Natural killer cell (primary cell): Measurements from ENCODE around the gene MYO9A. TPM values are rescaled to one million over a fixed set of nuclear protein-coding genes. Genes with fewer than 3 reads are reported as not detected.

Experiments used
- ATAC-seq, 3 donors: fragments of 150-1000 bp in 2 of 3; fragments of 200-7000 bp in 1 of 3; cut with Tn5 transposase; 1 replicate in 1 of 3; 2 replicates in 2 of 3; pipeline ENCODE4 v1.10.0; 2021; ENCODE audit warnings: mild to moderate bottlenecking in 2 of 3, moderate library complexity in 2 of 3
- DNase-seq, 2 donors: peaks; one replicate each; pipeline versions ENCODE4 v3.0.0 to v3.0.0-alpha.2; 2013 to 2021; ENCODE audit warnings: mixed read lengths in 1 of 2
- H3K27ac ChIP-seq: one replicate; pipeline ENCODE4 v1.5.1; 2013; ENCODE audit warnings: mild to moderate bottlenecking, low read length
- H3K27me3 ChIP-seq: one replicate; pipeline ENCODE4 v1.6.1; 2013; ENCODE audit warnings: low read length; ENCODE audit not compliant: control insufficient read depth, insufficient read depth
- H3K36me3 ChIP-seq: one replicate; pipeline ENCODE4 v1.6.1; 2013; ENCODE audit warnings: low read length; ENCODE audit not compliant: control insufficient read depth, insufficient read depth
- H3K4me1 ChIP-seq: one replicate; pipeline ENCODE4 v1.6.1; 2013; ENCODE audit warnings: low read length; ENCODE audit not compliant: control insufficient read depth, insufficient read depth
- H3K4me3 ChIP-seq: one replicate; pipeline ENCODE4 v1.5.1; 2013; ENCODE audit warnings: low read length
- H3K9me3 ChIP-seq: one replicate; pipeline ENCODE4 v1.6.1; 2013; ENCODE audit warnings: low read length; ENCODE audit not compliant: control insufficient read depth, insufficient read depth
- H3K27ac Mint-ChIP-seq, 2 donors: one replicate each; pipeline ENCODE4 v1.8.0; 2022; ENCODE audit warnings: mild to moderate bottlenecking in 2 of 2, mixed read lengths in 2 of 2, moderate library complexity in 1 of 2
- H3K27me3 Mint-ChIP-seq, 2 donors: one replicate each; pipeline ENCODE4 v1.8.0; 2022; ENCODE audit warnings: low read depth in 2 of 2, mixed read lengths in 2 of 2
- H3K36me3 Mint-ChIP-seq: one replicate; pipeline ENCODE4 v1.8.0; 2022; ENCODE audit warnings: mixed read lengths
- H3K4me1 Mint-ChIP-seq, 2 donors: one replicate each; pipeline ENCODE4 v1.8.0; 2022; ENCODE audit warnings: mixed read lengths in 2 of 2
- H3K4me3 Mint-ChIP-seq: one replicate; pipeline ENCODE4 v1.8.0; 2022; ENCODE audit warnings: mild to moderate bottlenecking, moderate library complexity, mixed read lengths
- H3K9me3 Mint-ChIP-seq, 2 donors: one replicate each; pipeline ENCODE4 v1.8.0; 2022; ENCODE audit warnings: mixed read lengths in 2 of 2
- WGBS: methylation state at CpG from one replicate; pipeline ENCODE4 v1.1.7; 2013; ENCODE audit warnings: missing lambda C conversion rate; ENCODE audit not compliant: insufficient coverage; 5-methylcytosine and 5-hydroxymethylcytosine counted together
- intact Hi-C: fragments of 100-400 bp; cut with micrococcal nuclease; formaldehyde crosslinking; loops from one replicate; pipeline ENCODE4 v1.14.2; 2022
- total RNA-seq, 4 donors: library from RNA; stranded (reverse); fragments of 120-200 nt in 1 of 4; gene quantifications; one replicate each; pipeline versions ENCODE4 v1.2.3 to v1.2.4, GENCODE V29; 2013 to 2022
- TF ChIP-seq, protein P1 (sequence below): fragments of 200-600 bp; IDR thresholded peaks from one replicate; pipeline ENCODE4 v1.8.0; 2022; ENCODE audit warnings: antibody characterized with exemption

MYO9A gene
- total RNA-seq, 3 donors from 2014 or later (not counting 1 experiment from before 2014, with no cell fraction given) = 36.3 to 40.4 (median 37.3) TPM

DNA sequence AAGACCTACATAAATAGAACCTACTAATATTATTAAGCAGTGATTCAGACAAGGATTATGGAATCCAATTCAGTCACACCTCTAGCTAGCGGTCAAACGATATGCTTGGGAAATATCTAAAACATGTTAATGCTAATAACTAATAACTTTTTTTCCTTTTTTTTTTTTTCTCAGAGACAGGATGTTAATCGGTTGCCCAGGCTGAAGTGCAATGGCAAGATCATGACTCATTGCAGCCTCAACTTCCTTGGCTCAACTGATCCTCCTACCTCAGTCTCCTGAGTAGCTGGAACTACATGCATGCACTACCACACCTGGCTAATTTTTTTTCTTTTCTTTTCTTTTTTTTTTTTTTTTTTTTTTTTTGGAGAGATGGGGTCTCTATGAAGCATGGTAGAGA, 183.5 kb downstream of the MYO9A start:
- ATAC-seq (no peak), DNase-seq (no peak)
- no peak overlapping the region for H3K27ac Mint-ChIP-seq
- Histone ChIP-seq H3K27me3 (no peaks in the 10 kb centered on the region), H3K4me3 (no peak overlapping the region), H3K36me3 (peaks cover 36% of the 10 kb centered on the region), H3K9me3 (peaks cover 10% of the 10 kb centered on the region), H3K4me1 (no peaks in the 10 kb centered on the region), H3K27ac (no peak overlapping the region)
- peaks cover 46% of the 10 kb centered on the region for H3K36me3 Mint-ChIP-seq
- H3K27me3 Mint-ChIP-seq = no peaks in the 10 kb centered on the region
- H3K4me1 Mint-ChIP-seq = no peaks in the 10 kb centered on the region
- no peak overlapping the region for H3K4me3 Mint-ChIP-seq
- intact Hi-C loops = no loop called here
- WGBS = 0% methylated on average over 1 of the region's 3 CpGs
- TF ChIP-seq, protein P1, sequence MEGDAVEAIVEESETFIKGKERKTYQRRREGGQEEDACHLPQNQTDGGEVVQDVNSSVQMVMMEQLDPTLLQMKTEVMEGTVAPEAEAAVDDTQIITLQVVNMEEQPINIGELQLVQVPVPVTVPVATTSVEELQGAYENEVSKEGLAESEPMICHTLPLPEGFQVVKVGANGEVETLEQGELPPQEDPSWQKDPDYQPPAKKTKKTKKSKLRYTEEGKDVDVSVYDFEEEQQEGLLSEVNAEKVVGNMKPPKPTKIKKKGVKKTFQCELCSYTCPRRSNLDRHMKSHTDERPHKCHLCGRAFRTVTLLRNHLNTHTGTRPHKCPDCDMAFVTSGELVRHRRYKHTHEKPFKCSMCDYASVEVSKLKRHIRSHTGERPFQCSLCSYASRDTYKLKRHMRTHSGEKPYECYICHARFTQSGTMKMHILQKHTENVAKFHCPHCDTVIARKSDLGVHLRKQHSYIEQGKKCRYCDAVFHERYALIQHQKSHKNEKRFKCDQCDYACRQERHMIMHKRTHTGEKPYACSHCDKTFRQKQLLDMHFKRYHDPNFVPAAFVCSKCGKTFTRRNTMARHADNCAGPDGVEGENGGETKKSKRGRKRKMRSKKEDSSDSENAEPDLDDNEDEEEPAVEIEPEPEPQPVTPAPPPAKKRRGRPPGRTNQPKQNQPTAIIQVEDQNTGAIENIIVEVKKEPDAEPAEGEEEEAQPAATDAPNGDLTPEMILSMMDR = no peak
- peaks cover 4 to 14% of the 10 kb centered on the region in 2 donors for H3K9me3 Mint-ChIP-seq

GRCh38 chr15:71932689-71933088, 185.3 kb downstream of the MYO9A start:
- DNase-seq (no peak), ATAC-seq (no peak)
- H3K4me3 Mint-ChIP-seq = no peak overlapping the region
- Histone ChIP-seq H3K27ac (no peak overlapping the region), H3K9me3 (peaks cover 10% of the 10 kb centered on the region), H3K4me1 (no peaks in the 10 kb centered on the region), H3K27me3 (no peaks in the 10 kb centered on the region), H3K36me3 (peaks cover 36% of the 10 kb centered on the region), H3K4me3 (no peak overlapping the region)
- H3K4me1 Mint-ChIP-seq = no peaks in the 10 kb centered on the region
- peaks cover 4 to 14% of the 10 kb centered on the region in 2 donors for H3K9me3 Mint-ChIP-seq
- intact Hi-C loops = no loop called here
- H3K27ac Mint-ChIP-seq = no peak overlapping the region
- TF ChIP-seq, protein P1 = no peak
- no CpG with 5 or more reads among the region's 2 CpGs for WGBS
- peaks cover 46% of the 10 kb centered on the region for H3K36me3 Mint-ChIP-seq
- no peaks in the 10 kb centered on the region for H3K27me3 Mint-ChIP-seq

DNA sequence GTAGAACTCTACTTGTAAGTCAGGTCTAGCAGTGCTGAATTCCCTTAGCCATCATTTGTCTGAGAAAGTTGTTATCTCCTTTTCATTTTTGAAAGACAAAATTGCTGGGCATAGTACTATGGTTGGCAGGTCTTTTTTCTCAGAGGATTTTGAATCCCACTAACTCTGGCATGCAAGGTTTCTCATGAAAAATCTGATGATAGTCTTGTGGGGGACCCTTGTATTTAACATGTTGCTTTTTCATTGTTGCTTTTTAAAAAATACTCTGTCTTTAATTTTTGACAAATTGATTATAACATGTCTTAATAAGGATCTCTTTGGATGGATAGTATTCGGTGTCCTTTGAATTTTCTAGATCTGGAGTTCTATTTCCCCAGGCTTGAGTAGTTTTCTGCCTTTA, 186.7 kb downstream of the MYO9A start:
- H3K27ac ChIP-seq = no peak overlapping the region
- Mint-ChIP-seq H3K4me3 (no peak overlapping the region), H3K4me1 (no peaks in the 10 kb centered on the region), H3K36me3 (peaks cover 39% of the 10 kb centered on the region), H3K9me3 (peaks cover 4 to 14% of the 10 kb centered on the region in 2 donors), H3K27me3 (no peaks in the 10 kb centered on the region), H3K27ac (no peak overlapping the region)
- DNase-seq (no peak), ATAC-seq (no peak)
- no peaks in the 10 kb centered on the region for H3K27me3 ChIP-seq
- H3K36me3 ChIP-seq = peaks cover 36% of the 10 kb centered on the region
- H3K9me3 ChIP-seq = peaks cover 10% of the 10 kb centered on the region
- TF ChIP-seq, protein P1 = no peak
- H3K4me3 ChIP-seq = no peak overlapping the region
- H3K4me1 ChIP-seq = no peaks in the 10 kb centered on the region
- WGBS = no CpG with 5 or more reads among the region's 1 CpG
- intact Hi-C loops = no loop called here

DNA sequence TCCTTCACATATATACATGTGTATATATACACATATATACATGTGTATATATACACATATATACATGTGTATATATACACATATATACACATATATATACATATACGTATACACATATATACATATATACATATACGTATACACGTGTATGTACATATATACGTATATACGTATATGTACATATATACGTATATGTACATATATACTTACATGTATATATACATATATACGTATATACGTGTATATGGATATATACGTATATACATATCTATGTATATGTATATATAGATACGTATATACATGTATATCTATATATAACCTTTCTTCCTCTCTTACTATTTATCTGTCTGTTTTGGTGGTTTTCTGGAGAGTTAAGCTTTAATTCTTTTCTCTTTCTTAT, 192.8 kb downstream of the MYO9A start:
- Histone ChIP-seq H3K27ac (no peak overlapping the region), H3K36me3 (no peaks in the 10 kb centered on the region), H3K4me3 (no peak overlapping the region), H3K9me3 (no peaks in the 10 kb centered on the region), H3K4me1 (no peaks in the 10 kb centered on the region), H3K27me3 (no peaks in the 10 kb centered on the region)
- H3K27me3 Mint-ChIP-seq = no peaks in the 10 kb centered on the region
- TF ChIP-seq, protein P1 = no peak
- H3K4me1 Mint-ChIP-seq = no peaks in the 10 kb centered on the region
- H3K9me3 Mint-ChIP-seq = peaks cover 2 to 3% of the 10 kb centered on the region in 2 donors
- DNase-seq = no peak
- intact Hi-C loops = no loop called here
- H3K36me3 Mint-ChIP-seq = peaks cover 5% of the 10 kb centered on the region
- H3K27ac Mint-ChIP-seq = no peak overlapping the region
- WGBS = no CpG with 5 or more reads among the region's 10 CpGs
- peak in 1 of 3 donors; percentile 32 for ATAC-seq
- H3K4me3 Mint-ChIP-seq = no peak overlapping the region
